Spleen (tissue), 7 donors: Measurements from ENCODE around the gene ITGB5.

ENCODE experiments used
- POLR2A ChIP-seq, 3 donors: fragments of 450-650 bp; IDR thresholded peaks; one replicate each; pipeline ENCODE4 v1.5.1; 2017; ENCODE audit warnings: antibody characterized with exemption in 3 of 3, mild to moderate bottlenecking in 1 of 3
- TF ChIP-seq, protein P1 (sequence below), 11 experiments: fragments of 200-600 bp in 7 of 11; fragments of 450-650 bp in 4 of 11; sonication (generic) in 4 of 11; IDR thresholded peaks in 8 of 11; conservative IDR thresholded peaks in 3 of 11; 1 replicate in 7 of 11; 2 replicates in 4 of 11; pipeline versions ENCODE4 v1.4.0 to v1.8.0; 2016 to 2021; ENCODE audit warnings: antibody characterized with exemption in 11 of 11, inconsistent platforms in 4 of 11, mild to moderate bottlenecking in 1 of 11
- donor health status: DM: no; HTN: no; CAD: no; lungs with moderate emphysema.
- donor health status: DM: no; HTN: no; CAD: no.
- donor health status: DM: no; HTN: no; CAD: no.

DNA sequence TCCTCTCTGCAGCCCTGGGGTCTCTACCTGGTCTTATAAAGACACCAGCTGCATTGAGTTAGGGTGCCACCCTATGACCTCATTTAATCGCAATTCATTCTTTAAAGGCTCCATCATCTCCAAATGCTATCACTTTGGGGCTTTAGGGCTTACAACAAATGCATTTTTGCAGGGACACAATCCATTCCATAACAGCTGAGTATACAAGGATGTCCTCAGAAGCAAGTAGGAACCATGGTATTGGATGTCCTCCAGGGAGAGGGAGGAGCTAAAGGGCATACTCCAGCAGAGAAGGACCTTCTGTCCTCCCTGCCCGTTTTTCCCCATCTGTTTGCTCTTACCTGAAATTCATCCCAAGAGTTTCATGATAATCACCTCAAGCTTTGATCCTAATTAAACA is 126.6 kb downstream of the ITGB5 start:
- TF ChIP-seq, protein P1, sequence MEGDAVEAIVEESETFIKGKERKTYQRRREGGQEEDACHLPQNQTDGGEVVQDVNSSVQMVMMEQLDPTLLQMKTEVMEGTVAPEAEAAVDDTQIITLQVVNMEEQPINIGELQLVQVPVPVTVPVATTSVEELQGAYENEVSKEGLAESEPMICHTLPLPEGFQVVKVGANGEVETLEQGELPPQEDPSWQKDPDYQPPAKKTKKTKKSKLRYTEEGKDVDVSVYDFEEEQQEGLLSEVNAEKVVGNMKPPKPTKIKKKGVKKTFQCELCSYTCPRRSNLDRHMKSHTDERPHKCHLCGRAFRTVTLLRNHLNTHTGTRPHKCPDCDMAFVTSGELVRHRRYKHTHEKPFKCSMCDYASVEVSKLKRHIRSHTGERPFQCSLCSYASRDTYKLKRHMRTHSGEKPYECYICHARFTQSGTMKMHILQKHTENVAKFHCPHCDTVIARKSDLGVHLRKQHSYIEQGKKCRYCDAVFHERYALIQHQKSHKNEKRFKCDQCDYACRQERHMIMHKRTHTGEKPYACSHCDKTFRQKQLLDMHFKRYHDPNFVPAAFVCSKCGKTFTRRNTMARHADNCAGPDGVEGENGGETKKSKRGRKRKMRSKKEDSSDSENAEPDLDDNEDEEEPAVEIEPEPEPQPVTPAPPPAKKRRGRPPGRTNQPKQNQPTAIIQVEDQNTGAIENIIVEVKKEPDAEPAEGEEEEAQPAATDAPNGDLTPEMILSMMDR (IDR thresholded peaks at IDR 0.05 in 8 of 11, conservative IDR thresholded peaks at IDR 0.05 in 3 of 11): no peak
- TF ChIP-seq POLR2A (IDR thresholded peaks at IDR 0.05): no peak
